Neuronal stem cell (in vitro differentiated cells): ENCODE measurements around the gene RPP38. TPM values are rescaled to one million over a fixed set of nuclear protein-coding genes. Genes with fewer than 3 reads are reported as not detected.
A peak's percentile ranks its signal among the peaks of the same experiment; 100 is the strongest.

Experiments
- DNase-seq: peaks from one replicate; pipeline ENCODE4 v3.0.0-alpha.2; 2013; ENCODE audit warnings: low spot score
- H2AFZ ChIP-seq: one replicate; pipeline ENCODE4 v1.6.1; 2013; ENCODE audit warnings: mild to moderate bottlenecking, low read length, inconsistent platforms
- H2AK5ac ChIP-seq: 2 replicates; pipeline ENCODE4 v1.6.1; 2013; ENCODE audit warnings: low read depth, mild to moderate bottlenecking, inconsistent platforms, low read length, moderate library complexity, mixed read lengths
- H2BK120ac ChIP-seq: 2 replicates; pipeline ENCODE4 v1.6.1; 2013; ENCODE audit warnings: low read depth, mild to moderate bottlenecking, inconsistent platforms, low read length, moderate library complexity, mixed read lengths
- H2BK12ac ChIP-seq: one replicate; pipeline ENCODE4 v1.6.1; 2013; ENCODE audit warnings: low read length, inconsistent platforms
- H2BK15ac ChIP-seq: 2 replicates; pipeline ENCODE4 v1.6.1; 2013; ENCODE audit warnings: mild to moderate bottlenecking, low read length, inconsistent platforms, mixed read lengths
- H2BK5ac ChIP-seq: one replicate; pipeline ENCODE4 v1.6.1; 2013; ENCODE audit warnings: inconsistent platforms, mild to moderate bottlenecking, low read length, moderate library complexity
- H3K14ac ChIP-seq: one replicate; pipeline ENCODE4 v1.6.1; 2013; ENCODE audit warnings: low read length, inconsistent platforms
- H3K18ac ChIP-seq: 2 replicates; pipeline ENCODE4 v1.6.1; 2013; ENCODE audit warnings: low read length, inconsistent platforms
- H3K23ac ChIP-seq: 2 replicates; pipeline ENCODE4 v1.6.1; 2013; ENCODE audit warnings: low read depth, mild to moderate bottlenecking, mixed read lengths, low read length, inconsistent platforms; ENCODE audit not compliant: poor library complexity
- H3K27ac ChIP-seq: replicated peaks from 3 replicates; pipeline ENCODE4 v1.5.1; 2013; ENCODE audit warnings: low read length, inconsistent platforms
- H3K27me3 ChIP-seq, 3 experiments: 2 replicates each; pipeline ENCODE4 v1.6.1; 2013; ENCODE audit warnings: low read length in 3 of 3, mild to moderate bottlenecking in 2 of 3, inconsistent platforms in 1 of 3, low read depth in 1 of 3, mixed read lengths in 1 of 3, moderate library complexity in 1 of 3; ENCODE audit not compliant: control insufficient read depth in 3 of 3, insufficient read depth in 3 of 3
- H3K36me3 ChIP-seq, 2 donors: replicated peaks in 1 of 2; 2 replicates each; pipeline ENCODE4 v1.6.1; 2013; ENCODE audit warnings: low read length in 2 of 2; ENCODE audit not compliant: control insufficient read depth in 2 of 2, insufficient read depth in 2 of 2
- H3K4ac ChIP-seq: 2 replicates; pipeline ENCODE4 v1.6.1; 2013; ENCODE audit warnings: inconsistent platforms, mild to moderate bottlenecking, low read length, moderate library complexity
- H3K4me1 ChIP-seq, 2 donors: 1 replicate in 1 of 2; 2 replicates in 1 of 2; pipeline ENCODE4 v1.6.1; 2013; ENCODE audit warnings: low read length in 2 of 2, low read depth in 1 of 2; ENCODE audit not compliant: control insufficient read depth in 2 of 2, insufficient read depth in 1 of 2
- H3K4me2 ChIP-seq: one replicate; pipeline ENCODE4 v1.6.1; 2013; ENCODE audit warnings: mild to moderate bottlenecking, low read length, inconsistent platforms; ENCODE audit not compliant: insufficient read depth, poor library complexity, severe bottlenecking
- H3K4me3 ChIP-seq, 2 donors: 2 replicates each; pipeline ENCODE4 v1.5.1; 2013; ENCODE audit warnings: low read length in 2 of 2, mild to moderate bottlenecking in 2 of 2, inconsistent platforms in 1 of 2, moderate library complexity in 1 of 2
- H3K79me1 ChIP-seq: one replicate; pipeline ENCODE4 v1.6.1; 2013; ENCODE audit warnings: low read depth, mild to moderate bottlenecking, inconsistent platforms, low read length, moderate library complexity
- H3K9ac ChIP-seq: one replicate; pipeline ENCODE4 v1.6.1; 2013; ENCODE audit warnings: mild to moderate bottlenecking, low read depth, low read length, inconsistent platforms; ENCODE audit not compliant: poor library complexity
- H3K9me3 ChIP-seq, 2 donors: replicated peaks in 1 of 2; 2 replicates each; pipeline versions ENCODE3 to v1.6.1; 2013; ENCODE audit warnings: low read length in 2 of 2, mild to moderate bottlenecking in 2 of 2, inconsistent platforms in 1 of 2, low read depth in 1 of 2, mixed read lengths in 1 of 2, moderate library complexity in 1 of 2; ENCODE audit not compliant: control insufficient read depth in 2 of 2, insufficient read depth in 1 of 2
- H4K8ac ChIP-seq: one replicate; pipeline ENCODE4 v1.6.1; 2013; ENCODE audit warnings: low read depth, mild to moderate bottlenecking, inconsistent platforms, low read length, moderate library complexity
- H4K91ac ChIP-seq: one replicate; pipeline ENCODE4 v1.6.1; 2013; ENCODE audit warnings: low read length, low read depth, mild to moderate bottlenecking, inconsistent platforms; ENCODE audit not compliant: poor library complexity
- WGBS, 2 donors: extraction: QIAGEN DNeasy Blood & Tissue Kit; methylation state at CpG; one replicate each; pipeline ENCODE4 v1.1.7; 2013; ENCODE audit warnings: missing lambda C conversion rate in 2 of 2, mixed read lengths in 1 of 2; ENCODE audit not compliant: insufficient read length in 2 of 2, insufficient replicate concordance in 1 of 2; ENCODE audit errors: extremely low coverage in 2 of 2; 5-methylcytosine and 5-hydroxymethylcytosine counted together
- polyA plus RNA-seq, 2 experiments: library from polyadenylated mRNA; stranded (reverse); fragments of 200-250 nt; gene quantifications; one replicate each; pipeline ENCODE4 v1.2.3, GENCODE V29; 2013

Gene RPP38
- 20.9 TPM for polyA plus RNA-seq (2013, experiment 1 of 2)
- 19.5 TPM for polyA plus RNA-seq (2013, experiment 2 of 2)

- Histone ChIP-seq H2AK5ac (peak within 1 kb of the TSS; percentile 83), H3K4ac (no peak within 1 kb of the TSS), H3K4me1 (peaks cover 0 to 1% of the 10 kb centered on the region in 2 donors), H2BK15ac (no peak within 1 kb of the TSS), H3K27ac (peak within 1 kb of the TSS; percentile 98), H3K23ac (peak within 1 kb of the TSS; percentile 96), H2BK5ac (peak within 1 kb of the TSS; percentile 92), H4K8ac (no peak within 1 kb of the TSS), H3K9me3 (no peaks in the 10 kb centered on the region), H3K27me3 (no peaks in the 10 kb centered on the region), H3K9ac (peak within 1 kb of the TSS; percentile 88), H4K91ac (no peak within 1 kb of the TSS), H2BK120ac (peak within 1 kb of the TSS; percentile 67), H3K4me2 (peak within 1 kb of the TSS; percentile 92), H2BK12ac (no peak within 1 kb of the TSS), H3K36me3 (peaks cover under 1 to 18% of the 10 kb centered on the region in 2 donors), H3K14ac (peak within 1 kb of the TSS; percentile 99), H3K4me3 (peak within 1 kb of the TSS; percentile 70 to 94), H2AFZ (peak within 1 kb of the TSS; percentile 92), H3K18ac (peak within 1 kb of the TSS; percentile 100), H3K79me1 (peaks cover 9% of the 10 kb centered on the region)
- DNase-seq = peak; percentile 95
- WGBS, 2 donors = no CpG with 5 or more reads among the region's 84 CpGs
These were observed at the start of gene RPP38 for GRCh38 chr10:15097011-15097812. RPP38 (plus strand) TSS chr10:15097355; CDS start chr10:15103315, 5,960 bp downstream.

- Histone ChIP-seq H3K36me3 (no peaks in the 10 kb centered on the region), H2AK5ac (no peak overlapping the region), H2BK120ac (no peak overlapping the region), H3K4me2 (no peak overlapping the region), H3K4me3 (no peak overlapping the region), H3K23ac (no peak overlapping the region), H3K27ac (no peak overlapping the region), H3K18ac (no peak overlapping the region), H4K8ac (no peak overlapping the region), H2AFZ (no peak overlapping the region), H3K14ac (no peak overlapping the region), H3K4ac (no peak overlapping the region), H2BK12ac (no peak overlapping the region), H3K79me1 (no peaks in the 10 kb centered on the region), H3K9me3 (no peaks in the 10 kb centered on the region), H4K91ac (no peak overlapping the region), H2BK5ac (no peak overlapping the region), H3K27me3 (no peaks in the 10 kb centered on the region), H2BK15ac (no peak overlapping the region), H3K9ac (no peak overlapping the region), H3K4me1 (no peaks in the 10 kb centered on the region)
- no peak for DNase-seq
These were observed 47.6 kb upstream of the RPP38 start for GRCh38 chr10:15049533-15049932.

GRCh38 chr10:15052121-15052520, 45.0 kb upstream of the RPP38 start:
- Histone ChIP-seq H3K27ac (no peak overlapping the region), H2BK15ac (no peak overlapping the region), H3K36me3 (no peaks in the 10 kb centered on the region), H3K79me1 (no peaks in the 10 kb centered on the region), H2BK120ac (no peak overlapping the region), H2AK5ac (no peak overlapping the region), H2AFZ (no peak overlapping the region), H3K27me3 (no peaks in the 10 kb centered on the region), H2BK12ac (no peak overlapping the region), H3K14ac (no peak overlapping the region), H3K4ac (no peak overlapping the region), H4K8ac (no peak overlapping the region), H3K4me2 (no peak overlapping the region), H3K9ac (no peak overlapping the region), H2BK5ac (no peak overlapping the region), H3K4me3 (no peak overlapping the region), H3K4me1 (no peaks in the 10 kb centered on the region), H4K91ac (no peak overlapping the region), H3K23ac (no peak overlapping the region), H3K9me3 (no peaks in the 10 kb centered on the region), H3K18ac (no peak overlapping the region)
- no peak for DNase-seq
- no CpG with 5 or more reads among the region's 7 CpGs for WGBS, 2 donors

GRCh38 chr10:15053061-15053460, 44.1 kb upstream of the RPP38 start:
- no CpG with 5 or more reads among the region's 3 CpGs for WGBS, 2 donors
- no peak overlapping the region for H2BK15ac ChIP-seq

More at GRCh38 chr10:15053061-15053460, 44.1 kb upstream of the RPP38 start:
- Histone ChIP-seq H3K27me3 (no peaks in the 10 kb centered on the region), H3K36me3 (no peaks in the 10 kb centered on the region), H3K4me1 (no peaks in the 10 kb centered on the region), H4K91ac (no peak overlapping the region), H3K4me3 (no peak overlapping the region), H3K4me2 (no peak overlapping the region), H2BK12ac (no peak overlapping the region), H3K9ac (no peak overlapping the region), H2BK5ac (no peak overlapping the region), H3K18ac (no peak overlapping the region), H2BK120ac (no peak overlapping the region), H3K9me3 (no peaks in the 10 kb centered on the region), H4K8ac (no peak overlapping the region), H2AFZ (no peak overlapping the region), H3K4ac (no peak overlapping the region), H3K79me1 (no peaks in the 10 kb centered on the region), H2AK5ac (no peak overlapping the region), H3K14ac (no peak overlapping the region), H3K27ac (no peak overlapping the region), H3K23ac (no peak overlapping the region)
- no peak for DNase-seq
